ENCODE measurements around the gene SYTL3. TPM values are rescaled to one million over a fixed set of nuclear protein-coding genes. Genes with fewer than 3 reads are reported as not detected.
"Not testable (repeated sequence)": the region's sequence is repeated elsewhere in the genome, so short reads cannot be mapped to it uniquely, and the experiment has no call there.

Gene SYTL3
- total RNA-seq, 1 experiment from 2014 or later, result 0.09 TPM

DNA sequence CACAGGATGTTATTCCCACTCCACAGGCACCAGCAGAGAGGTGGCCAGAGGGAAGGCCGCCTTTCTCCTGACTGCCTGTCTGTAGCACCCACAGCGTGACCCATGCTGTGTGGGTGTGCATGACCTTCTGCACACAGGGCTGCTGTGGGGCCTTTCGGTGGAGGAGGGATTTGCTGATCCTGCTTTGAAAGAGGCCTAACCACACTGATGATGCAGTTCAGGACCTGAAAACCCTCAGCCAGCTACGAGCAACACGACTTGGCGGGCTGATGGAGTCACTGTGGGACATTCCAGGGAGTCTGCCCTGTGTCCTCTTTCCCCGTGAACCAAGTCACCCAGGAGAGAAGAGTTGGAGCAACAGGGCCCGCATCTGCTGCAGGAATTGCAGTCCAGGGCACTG is 49.1 kb downstream of the SYTL3 start:
- H3K23me2 ChIP-seq (ENCODE audit: insufficient read length, low read depth, low read length, poor library complexity, severe bottlenecking), result no peaks in the 10 kb centered on the region
- TF ChIP-seq CTCF (conservative IDR thresholded peaks at IDR 0.05), result no peak
- Mint-ChIP-seq H3K27me3 (ENCODE audit: low read depth) (no peaks in the 10 kb centered on the region), H3K36me3 (ENCODE audit: insufficient read depth in 1 of 3, low read depth in 3 of 3) (no peaks in the 10 kb centered on the region; a peak in 1 of 7 replicates), H3K4me3 (no peak overlapping the region), H3K27ac (no peak overlapping the region), H3K4me1 (no peaks in the 10 kb centered on the region), H3K9me3 (peaks cover 0 to 3% of the 10 kb centered on the region in 2 experiments; a peak in 1 of 5 replicates)
- H3K4me1 ChIP-seq (ENCODE audit: insufficient read depth, low read length), result no peaks in the 10 kb centered on the region
- no peak overlapping the region for H2AFZ ChIP-seq (ENCODE audit: low read length)
- H3K27me3 ChIP-seq (ENCODE audit: insufficient read depth, low read length), result no peaks in the 10 kb centered on the region
- no peak overlapping the region for H2AK5ac ChIP-seq (ENCODE audit: insufficient read length, low read length)
- H4K20me1 ChIP-seq (ENCODE audit: control insufficient read depth, insufficient read depth, insufficient read length), result no peaks in the 10 kb centered on the region
- no CpG with 5 or more reads among the region's 8 CpGs for WGBS (ENCODE audit: extremely low coverage, insufficient read length, low lambda C conversion rate)
- no peak overlapping the region for H2BK20ac ChIP-seq (ENCODE audit: low read depth, low read length, poor library complexity, severe bottlenecking)
- H2BK12ac ChIP-seq (ENCODE audit: insufficient read length, low read depth, low read length), result no peak overlapping the region
- no peak overlapping the region for H3K9ac ChIP-seq (ENCODE audit: extremely low read depth, insufficient read length, low read length)
- H3T11ph ChIP-seq (ENCODE audit: low read length), result no peak overlapping the region
- H2BK5ac ChIP-seq (ENCODE audit: insufficient read length, low read length), result no peak overlapping the region
- no peak overlapping the region for H3K27ac ChIP-seq (ENCODE audit: insufficient read length, low read depth, low read length)
- H3K79me1 ChIP-seq (ENCODE audit: insufficient read depth, low read depth, low read length, poor library complexity, severe bottlenecking), result no peaks in the 10 kb centered on the region
- H4K91ac ChIP-seq (ENCODE audit: insufficient read length, low read depth, low read length), result no peak overlapping the region
- no peak overlapping the region for H3K56ac ChIP-seq (ENCODE audit: insufficient read length, low read depth, low read length)
- no peak overlapping the region for H3K14ac ChIP-seq (ENCODE audit: insufficient read depth, low read length)
- no peak overlapping the region for H2BK120ac ChIP-seq (ENCODE audit: low read depth, low read length, poor library complexity, severe bottlenecking)
- no peak overlapping the region for H3K4ac ChIP-seq (ENCODE audit: low read depth, low read length)
- no peak overlapping the region for H4K8ac ChIP-seq (replicated peaks; ENCODE audit: insufficient read length, low read depth, low read length)
- H3K9me3 ChIP-seq (ENCODE audit: control insufficient read depth, low read depth, low read length), result no peaks in the 10 kb centered on the region
- H4K5ac ChIP-seq (ENCODE audit: insufficient read length, low read depth, low read length), result no peak overlapping the region
- H3K18ac ChIP-seq (ENCODE audit: insufficient read length, low read depth, low read length), result no peak overlapping the region
- no peak overlapping the region for H3K4me2 ChIP-seq (ENCODE audit: insufficient read depth, insufficient read length, low read length)
- H3K79me2 ChIP-seq (ENCODE audit: insufficient read depth, low read length), result no peaks in the 10 kb centered on the region
- no peak for DNase-seq
- H3K23ac ChIP-seq (ENCODE audit: insufficient read length, low read depth, low read length), result no peak overlapping the region
- no peak overlapping the region for H2BK15ac ChIP-seq (ENCODE audit: low read depth, low read length)

DNA sequence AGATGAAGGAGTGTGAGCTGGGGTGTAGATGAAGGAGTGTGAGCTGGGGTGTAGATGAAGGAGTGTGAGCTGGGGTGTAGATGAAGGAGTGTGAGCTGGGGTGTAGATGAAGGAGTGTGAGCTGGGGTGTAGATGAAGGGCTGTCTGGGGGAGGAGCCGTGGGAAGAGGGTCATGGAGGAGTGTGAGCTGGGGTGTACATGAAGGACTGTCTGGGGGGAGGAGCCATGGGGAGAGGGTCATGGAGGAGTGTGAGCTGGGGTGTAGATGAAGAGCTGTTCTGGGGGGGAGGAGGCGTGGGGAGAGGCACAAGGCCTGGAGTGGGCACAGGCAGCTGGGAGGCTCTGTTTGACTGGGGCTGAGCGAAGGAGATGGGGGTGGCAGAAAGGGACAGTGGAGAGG is 51.4 kb downstream of the SYTL3 start:
- not testable (repeated sequence) for H3K18ac ChIP-seq (ENCODE audit: insufficient read length, low read depth, low read length); H3K4me1 ChIP-seq (ENCODE audit: insufficient read depth, low read length); H3K36me3 Mint-ChIP-seq (ENCODE audit: insufficient read depth in 1 of 3, low read depth in 3 of 3); H3K27ac ChIP-seq (ENCODE audit: insufficient read length, low read depth, low read length); H4K8ac ChIP-seq (replicated peaks; ENCODE audit: insufficient read length, low read depth, low read length); H2BK120ac ChIP-seq (ENCODE audit: low read depth, low read length, poor library complexity, severe bottlenecking); H3K56ac ChIP-seq (ENCODE audit: insufficient read length, low read depth, low read length); H2AFZ ChIP-seq (ENCODE audit: low read length); H3K23ac ChIP-seq (ENCODE audit: insufficient read length, low read depth, low read length); H3K4me1 Mint-ChIP-seq; DNase-seq; H2BK5ac ChIP-seq (ENCODE audit: insufficient read length, low read length); H3K27ac Mint-ChIP-seq; H3K4ac ChIP-seq (ENCODE audit: low read depth, low read length); H4K20me1 ChIP-seq (ENCODE audit: control insufficient read depth, insufficient read depth, insufficient read length); H3K9ac ChIP-seq (ENCODE audit: extremely low read depth, insufficient read length, low read length); H3K79me2 ChIP-seq (ENCODE audit: insufficient read depth, low read length); H3K79me1 ChIP-seq (ENCODE audit: insufficient read depth, low read depth, low read length, poor library complexity, severe bottlenecking); H4K5ac ChIP-seq (ENCODE audit: insufficient read length, low read depth, low read length); H2AK5ac ChIP-seq (ENCODE audit: insufficient read length, low read length); H2BK20ac ChIP-seq (ENCODE audit: low read depth, low read length, poor library complexity, severe bottlenecking); H3K4me3 Mint-ChIP-seq; H3K14ac ChIP-seq (ENCODE audit: insufficient read depth, low read length); H3K9me3 Mint-ChIP-seq; H3K4me2 ChIP-seq (ENCODE audit: insufficient read depth, insufficient read length, low read length); H3K27me3 ChIP-seq (ENCODE audit: insufficient read depth, low read length); H3T11ph ChIP-seq (ENCODE audit: low read length); H3K9me3 ChIP-seq (ENCODE audit: control insufficient read depth, low read depth, low read length); H4K91ac ChIP-seq (ENCODE audit: insufficient read length, low read depth, low read length); H2BK12ac ChIP-seq (ENCODE audit: insufficient read length, low read depth, low read length); H2BK15ac ChIP-seq (ENCODE audit: low read depth, low read length); H3K27me3 Mint-ChIP-seq (ENCODE audit: low read depth); H3K23me2 ChIP-seq (ENCODE audit: insufficient read length, low read depth, low read length, poor library complexity, severe bottlenecking)
- no CpG with 5 or more reads among the region's 3 CpGs for WGBS (ENCODE audit: extremely low coverage, insufficient read length, low lambda C conversion rate)

Measured in H9 (cell line).